Keratinocyte (primary cell): ENCODE data around the gene SDHAF1.

Source experiments
- CTCF ChIP-seq, 3 experiments: IDR thresholded peaks in 1 of 3; conservative IDR thresholded peaks in 1 of 3; optimal IDR thresholded peaks in 1 of 3; 2 replicates in 2 of 3; 3 replicates in 1 of 3; pipeline versions ENCODE3 to v1.5.1; 2011; ENCODE audit warnings: low read length in 3 of 3, mild to moderate bottlenecking in 3 of 3, moderate library complexity in 2 of 3, control low read depth in 1 of 3, inconsistent platforms in 1 of 3; ENCODE audit not compliant: insufficient read depth in 2 of 3; ENCODE audit errors: extremely low read depth in 1 of 3
- EZH2 ChIP-seq: IDR thresholded peaks from one replicate; pipeline ENCODE4 v1.6.1; 2012; ENCODE audit warnings: inconsistent platforms, mild to moderate bottlenecking, low read length, moderate library complexity

DNA sequence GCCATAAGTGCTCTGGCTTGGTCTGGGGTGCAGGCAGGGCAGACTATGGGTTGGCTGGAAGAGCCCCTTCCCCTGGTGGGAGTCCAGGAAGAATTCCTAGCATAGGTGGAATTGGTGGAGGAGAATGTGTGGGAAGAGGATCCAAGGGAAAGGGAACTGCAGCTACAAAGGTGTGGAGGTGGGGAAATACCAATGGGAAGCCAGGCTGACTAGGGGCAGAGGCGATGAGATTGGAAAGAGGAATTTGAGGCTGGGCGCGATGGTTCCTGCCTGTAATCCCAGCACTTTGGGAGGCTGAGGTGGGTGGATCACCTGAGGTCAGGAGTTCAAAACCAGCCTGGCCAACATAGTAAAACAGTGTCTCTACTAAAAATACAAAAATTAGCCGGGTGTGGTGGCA is 4.8 kb upstream of the SDHAF1 start:
- no peak for TF ChIP-seq CTCF (optimal IDR thresholded peaks at IDR 0.05 in 1 of 3, IDR thresholded peaks at IDR 0.05 in 1 of 3, conservative IDR thresholded peaks at IDR 0.05 in 1 of 3; ENCODE audit: extremely low read depth in 1 of 3, insufficient read depth in 2 of 3, low read length in 3 of 3)
- no peak for TF ChIP-seq EZH2
